IMR-90 (cell line): ENCODE results near the gene ACBD7.

Experiments
- BHLHE40 ChIP-seq: fragments of 150-350 bp; IDR thresholded peaks from 2 replicates; pipeline ENCODE4 v1.6.1; 2016; ENCODE audit warnings: mild to moderate bottlenecking, low read depth, low read length
- CTCF ChIP-seq: conservative IDR thresholded peaks from 2 replicates; pipeline ENCODE4 v1.5.1; 2012; ENCODE audit warnings: mild to moderate bottlenecking, low read depth, low read length, improper control_type of control experiment
- ELK1 ChIP-seq: fragments of 150-350 bp; IDR thresholded peaks from 2 replicates; pipeline ENCODE4 v1.6.1; 2016; ENCODE audit warnings: low read depth, mild to moderate bottlenecking, low read length, moderate library complexity, borderline replicate concordance
- FOS ChIP-seq: fragments of 150-350 bp; IDR thresholded peaks from 2 replicates; pipeline ENCODE4 v1.6.1; 2016; ENCODE audit warnings: low read depth, low read length
- POLR2A ChIP-seq: IDR thresholded peaks from 2 replicates; pipeline ENCODE4 v1.6.1; 2012; ENCODE audit warnings: mild to moderate bottlenecking, low read depth, low read length
- RAD21 ChIP-seq: IDR thresholded peaks from 2 replicates; pipeline ENCODE4 v1.6.1; 2012; ENCODE audit warnings: low read length, improper control_type of control experiment
- SMC3 ChIP-seq: fragments of 150-350 bp; IDR thresholded peaks from 2 replicates; pipeline ENCODE4 v1.6.1; 2016; ENCODE audit warnings: low read depth, mild to moderate bottlenecking, antibody characterized with exemption, low read length, moderate library complexity
- USF2 ChIP-seq: fragments of 150-350 bp; IDR thresholded peaks from 2 replicates; pipeline ENCODE4 v1.6.1; 2017; ENCODE audit warnings: mild to moderate bottlenecking, antibody characterized with exemption, low read length, low read depth

- TF ChIP-seq CTCF (no peak), FOS (no peak), BHLHE40 (no peak), USF2 (no peak), ELK1 (no peak), POLR2A (no peak), SMC3 (no peak), RAD21 (no peak)
Measured at GRCh38 chr10:15038416-15038815, 50.2 kb downstream of the ACBD7 start.
